KBM-7 (cell line): ENCODE measurements around the gene CNTNAP5.

Source experiments
- DNase-seq: peaks from one replicate; pipeline ENCODE4 v3.0.0-alpha.2; 2015
- in situ Hi-C: fragments of 300-500 bp; cut with MboI; formaldehyde crosslinking; loops from 2 replicates; pipeline ENCODE4 v1.14.3; 2020; ENCODE audit warnings: low sequenced_read_pairs, low pct_unique_long_range_greater_than_20kb, mixed read lengths

Gene CNTNAP5

GRCh38 chr2:124501575-124502152, 476.6 kb downstream of the CNTNAP5 start:
- DNase-seq, result no peak
- in situ Hi-C loops, result no loop called here

- in situ Hi-C loops, result no loop called here
- DNase-seq, result no peak
These were observed 489.1 kb downstream of the CNTNAP5 start for GRCh38 chr2:124514236-124514635.

- in situ Hi-C loops, result no loop called here
- no peak for DNase-seq
These were observed 495.9 kb downstream of the CNTNAP5 start for GRCh38 chr2:124520953-124521352.

GRCh38 chr2:124523096-124523495, 498.0 kb downstream of the CNTNAP5 start:
- in situ Hi-C loops, result no loop called here
- DNase-seq, result no peak

- in situ Hi-C loops, result no loop called here
- DNase-seq, result no peak
These were observed 499.2 kb downstream of the CNTNAP5 start for GRCh38 chr2:124524155-124524915.

GRCh38 chr2:124526221-124526620, 501.1 kb downstream of the CNTNAP5 start:
- no peak for DNase-seq
- in situ Hi-C loops, result no loop called here

- in situ Hi-C loops, result no loop called here
These were observed 505.1 kb downstream of the CNTNAP5 start for GRCh38 chr2:124530203-124530602.

GRCh38 chr2:124533226-124533954, 508.3 kb downstream of the CNTNAP5 start:
- DNase-seq, result no peak
- in situ Hi-C loops, result no loop called here

More at GRCh38 chr2:124530203-124530602, 505.1 kb downstream of the CNTNAP5 start:
- DNase-seq, result no peak

- no peak for DNase-seq
- in situ Hi-C loops, result no loop called here
These were observed 508.9 kb downstream of the CNTNAP5 start for GRCh38 chr2:124534028-124534427.

- DNase-seq, result no peak
- in situ Hi-C loops, result no loop called here
These were observed 510.7 kb downstream of the CNTNAP5 start for GRCh38 chr2:124535816-124536215.

GRCh38 chr2:124536591-124536990, 511.5 kb downstream of the CNTNAP5 start:
- no peak for DNase-seq
- in situ Hi-C loops, result no loop called here

GRCh38 chr2:124538549-124538948, 513.5 kb downstream of the CNTNAP5 start:
- in situ Hi-C loops, result no loop called here
- DNase-seq, result no peak

- DNase-seq, result no peak
- in situ Hi-C loops, result no loop called here
These were observed 515.7 kb downstream of the CNTNAP5 start for GRCh38 chr2:124540805-124541204.

- DNase-seq, result no peak
These were observed 518.0 kb downstream of the CNTNAP5 start for GRCh38 chr2:124542932-124543640.

GRCh38 chr2:124547700-124548099, 522.6 kb downstream of the CNTNAP5 start:
- DNase-seq, result no peak
- in situ Hi-C loops, result no loop called here

More at GRCh38 chr2:124542932-124543640, 518.0 kb downstream of the CNTNAP5 start:
- in situ Hi-C loops, result no loop called here

GRCh38 chr2:124558277-124558905, 533.3 kb downstream of the CNTNAP5 start:
- DNase-seq, result no peak
- in situ Hi-C loops, result no loop called here

- in situ Hi-C loops, result no loop called here
- no peak for DNase-seq
These were observed 534.1 kb downstream of the CNTNAP5 start for GRCh38 chr2:124559236-124559635.

GRCh38 chr2:124560592-124561112, 535.6 kb downstream of the CNTNAP5 start:
- DNase-seq, result no peak
- in situ Hi-C loops, result no loop called here

GRCh38 chr2:124561486-124561885, 536.4 kb downstream of the CNTNAP5 start:
- DNase-seq, result no peak
- in situ Hi-C loops, result no loop called here
